Kidney (tissue), 14 donors: ENCODE data around the gene FGGY. TPM values are rescaled to one million over a fixed set of nuclear protein-coding genes. Genes with fewer than 3 reads are reported as not detected.
A peak's percentile ranks its signal among the peaks of the same experiment; 100 is the strongest.

ENCODE experiments used
- DNase-seq, 5 donors: peaks; one replicate each; pipeline ENCODE4 v3.0.0-alpha.2; 2013 to 2020
- FAIRE-seq: peaks from 2 replicates; lab custom pipeline; 2012; peaks lifted over from hg19 to GRCh38; lab: Jason Lieb, UNC
- H3K27ac ChIP-seq, 2 donors: one replicate each; pipeline ENCODE4 v1.7.0; 2013; ENCODE audit warnings: low read depth in 2 of 2, low read length in 2 of 2, inconsistent platforms in 1 of 2
- H3K27me3 ChIP-seq: one replicate; pipeline ENCODE4 v1.7.1; 2013; ENCODE audit warnings: low read length, inconsistent platforms; ENCODE audit not compliant: control insufficient read depth, insufficient read depth
- H3K36me3 ChIP-seq, 3 donors: one replicate each; pipeline versions ENCODE4 v1.7.0 to v1.7.1; 2013; ENCODE audit warnings: low read length in 3 of 3, control low read depth in 1 of 3, inconsistent platforms in 1 of 3; ENCODE audit not compliant: insufficient read depth in 3 of 3, control insufficient read depth in 2 of 3
- H3K4me1 ChIP-seq, 3 donors: one replicate each; pipeline versions ENCODE4 v1.7.0 to v1.7.1; 2013; ENCODE audit warnings: low read length in 3 of 3, inconsistent platforms in 1 of 3, low read depth in 1 of 3; ENCODE audit not compliant: control insufficient read depth in 2 of 3, insufficient read depth in 2 of 3
- H3K4me3 ChIP-seq, 3 donors: one replicate each; pipeline versions ENCODE4 v1.7.0 to v1.8.1; 2013; ENCODE audit warnings: low read length in 3 of 3, control low read depth in 1 of 3, inconsistent platforms in 1 of 3
- H3K9ac ChIP-seq, 3 donors: one replicate each; pipeline versions ENCODE4 v1.7.0 to v1.7.1; 2013; ENCODE audit warnings: low read length in 3 of 3, control low read depth in 1 of 3, inconsistent platforms in 1 of 3
- H3K9me3 ChIP-seq, 3 donors: one replicate each; pipeline versions ENCODE4 v1.7.0 to v1.7.1; 2013; ENCODE audit warnings: low read length in 3 of 3, control low read depth in 1 of 3, inconsistent platforms in 1 of 3; ENCODE audit not compliant: control insufficient read depth in 2 of 3, insufficient read depth in 1 of 3
- intact Hi-C: fragments of 100-400 bp; cut with DNase I; formaldehyde crosslinking; loops from one replicate; pipeline ENCODE4 v1.11.1; 2022
- polyA plus RNA-seq: library from polyadenylated mRNA; stranded (reverse); fragments of 350-450 nt; fragmentation: Illumina TruSeq; extraction: RNeasy Lipid Tissue Mini Kit (QIAGEN cat#74804); gene quantifications from one replicate; pipeline ENCODE4 v1.2.3, GENCODE V29; 2014; ENCODE audit warnings: low read depth, low replicate concordance; ENCODE audit not compliant: insufficient read depth
- total RNA-seq: library from RNA; stranded (reverse); fragmentation: NEBNext Ultra II Directional; extraction: Animal tissue kit (Norgen Biotek cat#: 25700); gene quantifications from one replicate; pipeline ENCODE4 v1.2.1, GENCODE V29; 2021
- TF ChIP-seq, protein P1 (sequence below): IDR thresholded peaks from 3 replicates; pipeline ENCODE4 v1.5.1; 2012; ENCODE audit warnings: mild to moderate bottlenecking, moderate library complexity, borderline replicate concordance; ENCODE audit not compliant: insufficient read depth; ENCODE audit errors: extremely low read depth
- donor health status: control.
- donor health status: control.
- donor health status: control.
- donor health status: control.
- donor health status: control.
- donor health status: DM: yes; HTN: yes; CAD: no.
- donor health status: Normal renal cell carcinoma (clear cell type).

FGGY gene
- total and polyA plus RNA-seq, 2 donors from 2014 or later: 11.2 to 31.0 TPM

DNA sequence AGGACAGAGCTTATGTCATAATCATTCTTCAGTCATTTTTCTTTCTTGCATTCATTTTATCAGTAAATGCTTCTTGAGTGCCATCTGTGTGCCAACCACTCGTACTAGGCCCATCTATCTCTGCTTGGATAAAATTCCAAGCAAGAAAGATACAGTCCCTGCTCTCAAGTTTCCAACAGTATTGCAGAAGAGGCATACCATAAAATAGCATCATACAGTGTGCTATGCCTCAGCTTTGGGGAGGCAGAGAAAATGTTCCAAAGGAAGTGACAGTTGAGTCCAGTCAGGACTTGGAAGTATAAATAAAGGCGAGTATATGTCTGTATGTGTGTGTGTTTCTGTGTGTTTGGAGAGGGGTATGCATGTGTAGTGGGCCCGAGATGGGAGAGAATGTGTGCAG, 404.5 kb downstream of the FGGY start:
- Histone ChIP-seq H3K27me3 (no peaks in the 10 kb centered on the region), H3K4me1 (peaks cover 0 to 3% (median 0%) of the 10 kb centered on the region in 3 donors), H3K9me3 (no peaks in the 10 kb centered on the region), H3K36me3 (no peaks in the 10 kb centered on the region), H3K4me3 (no peak overlapping the region), H3K27ac (no peak overlapping the region), H3K9ac (no peak overlapping the region)
- no peak for FAIRE-seq
- intact Hi-C loops: loop anchor here (10.0 kb wide), 1 partner anchor 957 kb away; no protein-coding TSS in a partner anchor
- TF ChIP-seq, protein P1, sequence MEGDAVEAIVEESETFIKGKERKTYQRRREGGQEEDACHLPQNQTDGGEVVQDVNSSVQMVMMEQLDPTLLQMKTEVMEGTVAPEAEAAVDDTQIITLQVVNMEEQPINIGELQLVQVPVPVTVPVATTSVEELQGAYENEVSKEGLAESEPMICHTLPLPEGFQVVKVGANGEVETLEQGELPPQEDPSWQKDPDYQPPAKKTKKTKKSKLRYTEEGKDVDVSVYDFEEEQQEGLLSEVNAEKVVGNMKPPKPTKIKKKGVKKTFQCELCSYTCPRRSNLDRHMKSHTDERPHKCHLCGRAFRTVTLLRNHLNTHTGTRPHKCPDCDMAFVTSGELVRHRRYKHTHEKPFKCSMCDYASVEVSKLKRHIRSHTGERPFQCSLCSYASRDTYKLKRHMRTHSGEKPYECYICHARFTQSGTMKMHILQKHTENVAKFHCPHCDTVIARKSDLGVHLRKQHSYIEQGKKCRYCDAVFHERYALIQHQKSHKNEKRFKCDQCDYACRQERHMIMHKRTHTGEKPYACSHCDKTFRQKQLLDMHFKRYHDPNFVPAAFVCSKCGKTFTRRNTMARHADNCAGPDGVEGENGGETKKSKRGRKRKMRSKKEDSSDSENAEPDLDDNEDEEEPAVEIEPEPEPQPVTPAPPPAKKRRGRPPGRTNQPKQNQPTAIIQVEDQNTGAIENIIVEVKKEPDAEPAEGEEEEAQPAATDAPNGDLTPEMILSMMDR: no peak
- no peak for DNase-seq

DNA sequence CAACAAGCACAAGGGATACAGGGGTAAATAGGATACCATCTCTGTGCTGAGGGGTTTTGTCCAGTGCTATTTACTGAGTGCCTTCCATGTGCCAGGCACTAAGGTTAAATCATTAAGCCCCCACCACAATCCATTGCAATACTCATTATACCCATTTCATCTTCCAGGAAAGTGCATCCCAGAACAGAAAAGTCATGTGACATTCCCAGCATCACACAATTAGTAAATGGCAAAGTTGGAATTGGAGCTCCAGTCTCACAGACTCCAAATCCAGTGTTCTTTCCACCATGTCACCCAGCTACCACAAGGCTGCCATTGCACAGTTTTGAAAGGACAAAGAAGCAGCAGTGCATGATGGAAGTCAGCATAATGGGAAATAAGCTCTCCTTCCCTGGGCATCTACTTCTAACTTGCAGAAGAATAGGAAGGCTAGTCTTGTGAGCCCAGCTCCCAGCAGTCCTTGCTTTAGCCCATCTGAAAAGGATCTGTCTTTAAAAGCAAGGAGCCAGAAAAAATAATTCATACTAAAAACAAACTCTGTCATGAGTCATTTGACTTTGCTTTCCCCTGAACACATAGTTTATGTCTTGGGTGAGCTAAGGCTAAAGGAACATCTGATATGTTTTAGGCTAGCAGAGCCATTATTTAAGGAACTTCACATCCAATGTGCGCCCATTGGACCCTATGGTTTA, 406.5 kb downstream of the FGGY start:
- TF ChIP-seq, protein P1: no peak
- FAIRE-seq (no peak), DNase-seq (peak in 1 of 5 donors; percentile 68)
- Histone ChIP-seq H3K27me3 (no peaks in the 10 kb centered on the region), H3K4me1 (peaks cover 0 to 3% (median 0%) of the 10 kb centered on the region in 3 donors), H3K4me3 (no peak overlapping the region), H3K9me3 (no peaks in the 10 kb centered on the region), H3K27ac (no peak overlapping the region), H3K9ac (no peak overlapping the region), H3K36me3 (no peaks in the 10 kb centered on the region)
- intact Hi-C loops: loop anchor here (10.0 kb wide), 1 partner anchor 959 kb away; no protein-coding TSS in a partner anchor

DNA sequence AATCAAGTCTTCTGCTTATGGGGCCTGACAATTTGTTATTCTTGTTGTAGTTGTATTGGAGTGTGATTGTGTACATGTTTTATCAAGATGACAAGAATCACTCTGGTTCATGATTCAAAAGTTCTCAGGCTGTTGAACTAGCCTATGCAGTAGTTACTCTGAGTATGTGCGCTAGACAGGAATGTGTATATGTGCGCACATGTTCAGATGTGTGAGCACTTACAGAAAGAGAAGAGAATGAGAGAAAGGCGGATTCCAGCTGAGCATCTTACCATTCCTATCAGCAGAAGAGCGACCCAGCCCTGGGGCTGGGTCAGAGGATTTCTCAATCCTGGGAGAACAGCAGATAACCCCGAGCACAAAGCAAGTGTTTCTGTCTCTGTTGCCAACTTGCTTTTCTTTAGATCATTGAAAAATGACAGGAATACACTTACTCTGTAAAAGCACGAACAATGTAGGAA, 407.1 kb downstream of the FGGY start:
- no peaks in the 10 kb centered on the region for H3K36me3 ChIP-seq
- no peak for DNase-seq
- no peak overlapping the region for H3K9ac ChIP-seq
- no peak overlapping the region for H3K27ac ChIP-seq
- no peaks in the 10 kb centered on the region for H3K27me3 ChIP-seq
- H3K4me1 ChIP-seq: no peaks in the 10 kb centered on the region
- no peaks in the 10 kb centered on the region for H3K9me3 ChIP-seq
- TF ChIP-seq, protein P1: no peak
- intact Hi-C loops: loop anchor here (10.0 kb wide), 1 partner anchor 959 kb away; no protein-coding TSS in a partner anchor
- H3K4me3 ChIP-seq: no peak overlapping the region
- no peak for FAIRE-seq
